ENCODE data around the gene MTMR10. TPM values are rescaled to one million over a fixed set of nuclear protein-coding genes. Genes with fewer than 3 reads are reported as not detected.

Gene MTMR10
- total and polyA plus RNA-seq, 2 of the 4 experiments (the other 2 are of a cell fraction) = 11.2 to 13.8 TPM

DNA sequence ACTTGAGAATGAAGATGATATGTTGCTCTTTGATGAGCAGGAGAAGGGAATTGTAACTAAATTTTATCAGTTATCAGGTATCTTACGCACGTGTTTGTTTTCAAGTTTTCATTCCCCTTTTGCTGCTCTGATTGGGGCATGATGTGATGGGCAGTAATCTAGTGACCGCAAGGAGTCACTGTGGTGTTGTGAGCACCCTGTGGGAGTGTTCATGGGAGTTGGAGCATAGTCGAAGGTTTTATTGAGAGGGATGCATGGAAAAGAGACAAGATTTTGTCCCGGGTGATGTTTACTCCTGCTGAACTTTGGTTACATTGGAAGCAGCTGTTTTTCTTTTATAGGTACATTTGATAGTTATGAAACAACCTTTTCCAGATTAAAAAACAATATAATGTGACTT is 85.6 kb downstream of the MTMR10 start:
- Histone ChIP-seq H3K23ac (ENCODE audit: low read depth, low read length) (no peak overlapping the region), H3K4me2 (ENCODE audit: low read depth, low read length) (no peak overlapping the region), H3K36me3 (ENCODE audit: control insufficient read depth, insufficient read depth, low read length) (peaks cover 8% of the 10 kb centered on the region), H3K14ac (replicated peaks; ENCODE audit: low read depth, low read length) (no peak overlapping the region), H2BK5ac (ENCODE audit: low read depth, low read length, poor library complexity, severe bottlenecking) (no peak overlapping the region), H2BK15ac (ENCODE audit: low read depth, low read length) (no peak overlapping the region), H3K27ac (ENCODE audit: insufficient read depth, low read length) (no peak overlapping the region), H4K8ac (ENCODE audit: low read depth in 2 of 2, low read length in 2 of 2) (no peak overlapping the region), H3K9me3 (ENCODE audit: control insufficient read depth, insufficient read depth, low read length) (no peaks in the 10 kb centered on the region), H4K5ac (ENCODE audit: low read depth, low read length) (no peak overlapping the region), H3K18ac (ENCODE audit: low read depth, low read length) (no peak overlapping the region), H4K91ac (ENCODE audit: insufficient read depth, low read depth, low read length) (no peak overlapping the region), H4K20me1 (ENCODE audit: insufficient read depth, low read length) (no peaks in the 10 kb centered on the region), H3K4me3 (ENCODE audit: insufficient read depth, low read depth, low read length) (no peak overlapping the region), H3K56ac (ENCODE audit: extremely low read depth, insufficient read depth, low read length) (no peak overlapping the region), H2BK120ac (ENCODE audit: low read depth, low read length) (no peak overlapping the region), H2AFZ (replicated peaks; ENCODE audit: low read length, poor library complexity) (no peak overlapping the region), H2AK5ac (ENCODE audit: low read depth, low read length) (no peak overlapping the region), H3K79me1 (ENCODE audit: low read depth in 1 of 2, low read length in 2 of 2) (0 out of 4 replicates have a peak, but pooled peaks cover 0 to 4% of the 10 kb centered on the region in 2 experiments), H3K27me3 (ENCODE audit: control insufficient read depth, insufficient read depth, low read length) (no peaks in the 10 kb centered on the region), H2BK20ac (ENCODE audit: low read depth, low read length) (no peak overlapping the region), H3K4me1 (ENCODE audit: control insufficient read depth, insufficient read depth, low read length) (no peaks in the 10 kb centered on the region), H3K4ac (ENCODE audit: low read depth, low read length) (no peak overlapping the region), H3K9me1 (ENCODE audit: insufficient read depth, low read length) (peaks cover 5% of the 10 kb centered on the region; the same call in 1 of the 2 replicates), H2AK9ac (replicated peaks; ENCODE audit: low read depth, low read length, poor library complexity) (no peak overlapping the region), H3K9ac (ENCODE audit: low read depth, low read length) (no peak overlapping the region)
- TF ChIP-seq RAD21 (IDR thresholded peaks at IDR 0.05; ENCODE audit: low read length) = peak; percentile 30; the same call in 1 of the 2 replicates
- no peak for TF ChIP-seq POLR2A (IDR thresholded peaks at IDR 0.05; ENCODE audit: low read depth, low read length)
- TF ChIP-seq RCOR1 (IDR thresholded peaks at IDR 0.05; ENCODE audit: insufficient replicate concordance, low read length) = no peak
- TF ChIP-seq, protein P1, sequence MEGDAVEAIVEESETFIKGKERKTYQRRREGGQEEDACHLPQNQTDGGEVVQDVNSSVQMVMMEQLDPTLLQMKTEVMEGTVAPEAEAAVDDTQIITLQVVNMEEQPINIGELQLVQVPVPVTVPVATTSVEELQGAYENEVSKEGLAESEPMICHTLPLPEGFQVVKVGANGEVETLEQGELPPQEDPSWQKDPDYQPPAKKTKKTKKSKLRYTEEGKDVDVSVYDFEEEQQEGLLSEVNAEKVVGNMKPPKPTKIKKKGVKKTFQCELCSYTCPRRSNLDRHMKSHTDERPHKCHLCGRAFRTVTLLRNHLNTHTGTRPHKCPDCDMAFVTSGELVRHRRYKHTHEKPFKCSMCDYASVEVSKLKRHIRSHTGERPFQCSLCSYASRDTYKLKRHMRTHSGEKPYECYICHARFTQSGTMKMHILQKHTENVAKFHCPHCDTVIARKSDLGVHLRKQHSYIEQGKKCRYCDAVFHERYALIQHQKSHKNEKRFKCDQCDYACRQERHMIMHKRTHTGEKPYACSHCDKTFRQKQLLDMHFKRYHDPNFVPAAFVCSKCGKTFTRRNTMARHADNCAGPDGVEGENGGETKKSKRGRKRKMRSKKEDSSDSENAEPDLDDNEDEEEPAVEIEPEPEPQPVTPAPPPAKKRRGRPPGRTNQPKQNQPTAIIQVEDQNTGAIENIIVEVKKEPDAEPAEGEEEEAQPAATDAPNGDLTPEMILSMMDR (conservative IDR thresholded peaks at IDR 0.05; ENCODE audit: low read depth, low read length) = peak; percentile 34
- no peak for TF ChIP-seq NFE2L2 (IDR thresholded peaks at IDR 0.05; ENCODE audit: low read depth, low read length)
- TF ChIP-seq USF2 (IDR thresholded peaks at IDR 0.05; ENCODE audit: low read depth, low read length) = no peak
- no peak for TF ChIP-seq MAZ (IDR thresholded peaks at IDR 0.05; ENCODE audit: borderline replicate concordance, low read depth, low read length)
- TF ChIP-seq SMC3 (IDR thresholded peaks at IDR 0.05; ENCODE audit: low read depth, low read length) = 0 out of 2 replicates have a peak, but pooled peaks have one; percentile 11
- dilution Hi-C loops (cut with HindIII; ENCODE audit: low sequenced_read_pairs, unreplicated experiment) = no loop called here
- WGBS, 2 experiments (ENCODE audit: extremely low coverage in 2 of 2, insufficient read length in 1 of 2) = no CpG with 5 or more reads among the region's 5 CpGs
- in situ Hi-C loops (cut with MboI; ENCODE audit: low sequenced_read_pairs) = loop anchor here (10.0 kb wide), 1 partner anchor 219 kb away; no protein-coding TSS in a partner anchor
- ATAC-seq (ENCODE audit: low read depth) (no peak), DNase-seq (peak; percentile 18)
- intact Hi-C loops (cut with micrococcal nuclease) = loop anchor here (2.0 to 10.0 kb wide), 2 partner anchors 223 to 579 kb away; no protein-coding TSS in a partner anchor
- no TSS peak for BruUV-seq (replicated peaks)
- ChIA-PET CTCF (no interaction called here), POLR2A (ENCODE audit: unreplicated experiment) (no interaction called here)
